ENCODE results near the gene HIC1. TPM values are rescaled to one million over a fixed set of nuclear protein-coding genes. Genes with fewer than 3 reads are reported as not detected.

Gene HIC1
- total RNA-seq, 2 donors from 2014 or later: 20.5 to 33.1 TPM

- TF ChIP-seq CTCF (IDR thresholded peaks at IDR 0.05) (no peak), POLR2AphosphoS5 (IDR thresholded peaks at IDR 0.05) (no peak), POLR2A (IDR thresholded peaks at IDR 0.05) (no peak)
- peaks cover 0 to 1% of the 10 kb centered on the region in 2 donors for H3K36me3 ChIP-seq
Observed at GRCh38 chr17:2086306-2086705, 31.4 kb downstream of the HIC1 start.

GRCh38 chr17:2087597-2088211 lies 32.8 kb downstream of the HIC1 start:
- 62% methylated on average over 10 of the region's 10 CpGs for WGBS
- TF ChIP-seq POLR2AphosphoS5 (IDR thresholded peaks at IDR 0.05) (peak; percentile 29), CTCF (IDR thresholded peaks at IDR 0.05) (no peak), POLR2A (IDR thresholded peaks at IDR 0.05) (no peak)
- DNase-seq (ENCODE audit: low spot score): no peak
- Histone ChIP-seq H3K9me3 (no peaks in the 10 kb centered on the region), H3K27ac (peak overlapping the region; percentile 27 to 69), H3K4me3 (no peak overlapping the region), H3K36me3 (no peaks in the 10 kb centered on the region), H3K4me1 (replicated peaks) (peaks cover 13% of the 10 kb centered on the region), H3K27me3 (replicated peaks; ENCODE audit: insufficient read depth) (no peaks in the 10 kb centered on the region)
- intact Hi-C loops (cut with DNase I): no loop called here

More at GRCh38 chr17:2086306-2086705, 31.4 kb downstream of the HIC1 start:
- intact Hi-C loops (cut with DNase I): no loop called here
- H3K9me3 ChIP-seq: no peaks in the 10 kb centered on the region
- no peak for DNase-seq (ENCODE audit: low spot score)
- H3K4me3 ChIP-seq: no peak overlapping the region
- 83% methylated on average over 3 of the region's 3 CpGs for WGBS
- H3K27ac ChIP-seq: peak overlapping the region; percentile 49 to 69
- peaks cover 13% of the 10 kb centered on the region for H3K4me1 ChIP-seq (replicated peaks)
- no peaks in the 10 kb centered on the region for H3K27me3 ChIP-seq (replicated peaks; ENCODE audit: insufficient read depth)

GRCh38 chr17:2089021-2089422 lies 34.1 kb downstream of the HIC1 start:
- WGBS: 61% methylated on average over 8 of the region's 8 CpGs
- peak overlapping the region; percentile 74 to 79 for H3K27ac ChIP-seq

GRCh38 chr17:2090210-2090641 lies 35.3 kb downstream of the HIC1 start:
- TF ChIP-seq POLR2A (IDR thresholded peaks at IDR 0.05): no peak
- TF ChIP-seq POLR2AphosphoS5 (IDR thresholded peaks at IDR 0.05): no peak
- TF ChIP-seq CTCF (IDR thresholded peaks at IDR 0.05): no peak
- no peaks in the 10 kb centered on the region for H3K9me3 ChIP-seq
- no peak for DNase-seq (ENCODE audit: low spot score)
- intact Hi-C loops (cut with DNase I): loop anchor here (5.0 kb wide), 1 partner anchor 33 kb away; the partner anchor contains the start of gene HIC1
- H3K4me3 ChIP-seq: no peak overlapping the region
- H3K4me1 ChIP-seq (replicated peaks): peaks cover 15% of the 10 kb centered on the region
- H3K36me3 ChIP-seq: no peaks in the 10 kb centered on the region
- H3K27ac ChIP-seq: peak overlapping the region; percentile 74 to 79
- no peaks in the 10 kb centered on the region for H3K27me3 ChIP-seq (replicated peaks; ENCODE audit: insufficient read depth)
- WGBS: 53% methylated on average over 9 of the region's 9 CpGs

More at GRCh38 chr17:2089021-2089422, 34.1 kb downstream of the HIC1 start:
- Histone ChIP-seq H3K4me1 (replicated peaks) (peaks cover 13% of the 10 kb centered on the region), H3K27me3 (replicated peaks; ENCODE audit: insufficient read depth) (no peaks in the 10 kb centered on the region), H3K36me3 (no peaks in the 10 kb centered on the region), H3K4me3 (peak overlapping the region in 1 of 2 donors; percentile 5), H3K9me3 (no peaks in the 10 kb centered on the region)
- no peak for DNase-seq (ENCODE audit: low spot score)
- TF ChIP-seq CTCF (IDR thresholded peaks at IDR 0.05) (no peak), POLR2A (IDR thresholded peaks at IDR 0.05) (no peak)
- intact Hi-C loops (cut with DNase I): no loop called here
